ENCODE results near the gene ZNF132. TPM values are rescaled to one million over a fixed set of nuclear protein-coding genes. Genes with fewer than 3 reads are reported as not detected.
"Not testable (repeated sequence)": the region's sequence is repeated elsewhere in the genome, so short reads cannot be mapped to it uniquely, and the experiment has no call there.

ZNF132 gene
- total RNA-seq, 2 experiments from 2014 or later = 4.5 to 4.7 TPM

DNA sequence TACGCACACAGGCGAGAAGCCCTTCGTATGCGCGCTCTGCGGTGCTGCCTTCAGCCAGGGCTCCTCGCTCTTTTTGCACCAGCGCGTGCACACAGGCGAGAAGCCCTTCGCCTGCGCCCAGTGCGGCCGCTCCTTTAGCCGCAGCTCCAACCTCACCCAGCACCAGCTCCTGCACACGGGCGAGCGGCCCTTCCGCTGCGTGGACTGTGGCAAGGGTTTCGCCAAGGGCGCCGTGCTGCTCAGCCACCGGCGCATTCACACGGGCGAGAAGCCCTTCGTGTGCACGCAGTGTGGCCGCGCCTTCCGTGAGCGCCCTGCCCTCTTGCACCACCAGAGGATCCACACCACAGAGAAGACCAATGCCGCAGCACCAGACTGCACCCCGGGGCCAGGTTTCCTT, 16.2 kb upstream of the ZNF132 start:
- POLR2A ChIA-PET = no interaction called here
- peaks cover 15% of the 10 kb centered on the region for H3K4me1 Mint-ChIP-seq
- peaks cover 2% of the 10 kb centered on the region for H3K27me3 Mint-ChIP-seq
- CTCF ChIA-PET = no interaction called here
- peaks cover 34% of the 10 kb centered on the region for H3K36me3 Mint-ChIP-seq (ENCODE audit: low read depth)
- DNase-seq = no peak
- H3K27ac Mint-ChIP-seq = no peak overlapping the region
- H3K9me3 Mint-ChIP-seq = no peaks in the 10 kb centered on the region
- H3K4me3 Mint-ChIP-seq = no peak overlapping the region

DNA sequence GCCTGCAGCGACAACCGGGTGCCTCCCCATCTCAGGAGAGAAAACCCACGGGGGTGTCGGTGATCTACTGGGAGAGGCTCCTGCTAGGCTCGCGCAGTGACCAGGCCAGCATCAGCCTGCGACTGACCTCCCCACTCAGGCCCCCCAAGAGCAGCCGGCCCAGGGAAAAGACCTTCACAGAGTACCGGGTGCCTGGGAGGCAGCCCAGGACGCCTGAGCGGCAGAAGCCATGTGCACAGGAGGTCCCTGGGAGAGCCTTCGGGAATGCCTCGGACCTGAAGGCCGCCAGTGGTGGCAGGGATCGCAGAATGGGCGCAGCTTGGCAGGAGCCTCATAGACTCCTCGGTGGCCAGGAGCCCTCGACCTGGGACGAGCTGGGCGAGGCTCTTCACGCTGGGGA, 15.4 kb upstream of the ZNF132 start:
- peaks cover 4% of the 10 kb centered on the region for H3K27me3 Mint-ChIP-seq
- POLR2A ChIA-PET = no interaction called here
- peaks cover 34% of the 10 kb centered on the region for H3K36me3 Mint-ChIP-seq (ENCODE audit: low read depth)
- no peaks in the 10 kb centered on the region for H3K9me3 Mint-ChIP-seq
- no peak for DNase-seq
- peaks cover 21% of the 10 kb centered on the region for H3K4me1 Mint-ChIP-seq
- CTCF ChIA-PET = no interaction called here
- H3K4me3 Mint-ChIP-seq = no peak overlapping the region
- no peak overlapping the region for H3K27ac Mint-ChIP-seq

DNA sequence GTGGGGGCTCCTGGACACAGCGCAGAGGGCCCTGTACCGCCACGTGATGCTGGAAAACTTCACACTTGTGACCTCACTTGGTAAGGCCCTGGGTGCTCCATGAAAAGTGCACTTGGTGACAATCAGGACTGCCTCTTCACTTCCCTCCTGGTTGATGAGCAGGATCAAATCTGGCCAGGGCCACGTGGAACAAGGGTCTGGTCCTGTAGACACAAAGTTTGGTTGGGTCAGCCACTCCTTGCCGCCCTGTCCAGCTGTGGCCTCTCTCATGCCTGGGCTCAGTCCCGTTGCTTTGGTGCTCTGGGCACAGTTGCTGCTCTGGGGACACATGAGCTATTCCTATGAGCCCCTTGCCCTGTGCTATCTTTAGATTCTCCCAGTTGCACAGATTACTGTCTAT, 13.8 kb upstream of the ZNF132 start:
- Mint-ChIP-seq H3K27me3 (peaks cover 6% of the 10 kb centered on the region), H3K4me3 (peak overlapping the region; percentile 76), H3K9me3 (peaks cover 8% of the 10 kb centered on the region), H3K4me1 (peaks cover 21% of the 10 kb centered on the region), H3K36me3 (ENCODE audit: low read depth) (peaks cover 29% of the 10 kb centered on the region), H3K27ac (no peak overlapping the region)
- no peak for DNase-seq
- ChIA-PET POLR2A (no interaction called here), CTCF (no interaction called here)

DNA sequence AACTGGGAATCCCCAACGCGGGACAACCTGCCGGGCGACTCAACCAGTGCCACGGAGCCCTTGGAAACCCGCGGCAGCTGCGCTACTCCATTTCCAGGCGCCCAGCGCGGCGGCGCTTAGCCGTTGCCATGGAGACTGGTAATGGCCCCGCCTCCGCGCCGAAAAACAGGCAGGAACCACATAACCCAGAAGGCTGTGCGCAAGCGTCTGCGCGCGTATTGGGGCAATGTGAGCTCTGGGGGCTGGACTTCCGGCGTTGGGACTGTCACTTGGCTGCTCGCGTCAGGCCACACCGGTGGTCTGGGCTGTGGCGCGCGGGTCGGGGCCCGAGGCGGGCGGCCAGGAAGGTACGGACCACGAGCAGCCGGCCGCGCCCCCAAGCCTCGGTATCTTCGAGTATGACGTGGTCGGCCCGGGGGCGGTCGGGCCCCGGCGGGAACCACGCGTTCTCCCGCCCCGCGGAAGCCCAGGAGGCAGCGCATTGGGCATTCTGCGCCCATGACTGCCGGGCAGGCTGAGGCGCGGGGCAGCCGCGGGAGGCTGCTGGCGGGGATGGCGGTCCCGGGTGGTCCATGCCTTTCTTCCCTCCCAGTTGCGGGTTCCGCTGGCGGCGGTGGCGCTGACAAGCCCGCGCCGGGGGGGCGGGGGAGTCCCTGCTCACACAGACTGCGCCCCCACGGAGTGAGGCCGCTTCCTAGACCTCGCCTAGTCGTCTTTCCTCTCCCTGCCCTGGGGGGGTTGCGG, 11.6 kb upstream of the ZNF132 start, which contains the start of gene ZNF324B:
Gene ZNF324B, plus strand, starts transcription at position 265 of the 744 bp plus-strand sequence. CDS start 2,080 bp downstream, outside the sequence.
- peaks cover 21% of the 10 kb centered on the region for H3K4me1 Mint-ChIP-seq
- POLR2A ChIA-PET = interaction anchor here (0.8 to 2.1 kb wide), 8 partner anchors 8 to 68 kb away, joined by 3 to 9 read pairs (median 4); partner anchors contain the start of genes ZBTB45, ZNF132 and ZNF446
- CTCF ChIA-PET = interaction anchor here (1.2 to 1.6 kb wide), 3 partner anchors 63 to 123 kb away, joined by 4 to 6 read pairs (median 5); partner anchors contain the start of gene ZBTB45
- H3K27ac Mint-ChIP-seq = no peak within 1 kb of the TSS
- peak; percentile 96 for DNase-seq
- H3K9me3 Mint-ChIP-seq = peaks cover 14% of the 10 kb centered on the region
- H3K4me3 Mint-ChIP-seq = peak within 1 kb of the TSS; percentile 76
- H3K27me3 Mint-ChIP-seq = peaks cover 6% of the 10 kb centered on the region
- peaks cover 18% of the 10 kb centered on the region for H3K36me3 Mint-ChIP-seq (ENCODE audit: low read depth)

DNA sequence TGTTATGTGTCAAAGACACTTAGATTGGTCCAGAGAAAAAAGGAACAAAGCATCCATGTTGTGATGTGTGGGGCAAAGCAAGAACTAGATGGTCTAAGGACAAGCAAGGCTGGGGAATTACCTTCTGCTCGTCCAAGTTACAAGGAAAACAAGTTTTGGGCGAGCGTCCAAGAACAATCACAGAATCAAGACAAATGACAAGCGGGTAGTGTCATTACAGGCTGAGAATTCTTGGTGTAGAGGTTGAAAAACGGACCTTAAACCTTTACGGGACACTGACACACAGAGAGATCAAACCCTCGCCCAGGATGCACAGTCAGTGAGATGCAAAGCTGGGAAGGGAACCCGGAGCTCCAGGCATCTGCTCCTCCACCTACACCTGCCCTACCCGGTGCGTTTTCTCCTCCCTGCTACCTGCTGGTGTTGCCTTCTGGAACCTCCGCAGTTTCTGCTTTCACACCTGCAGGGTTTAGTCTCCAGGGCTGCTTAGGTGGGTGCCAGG, 11.0 kb upstream of the ZNF132 start:
- POLR2A ChIA-PET = interaction anchor here (0.8 to 2.1 kb wide), 7 partner anchors 9 to 68 kb away, joined by 3 to 9 read pairs (median 4); partner anchors contain the start of genes ZBTB45, ZNF132 and ZNF446
- CTCF ChIA-PET = interaction anchor here (1.2 to 1.6 kb wide), 3 partner anchors 63 to 124 kb away, joined by 4 to 6 read pairs (median 5); partner anchors contain the start of gene ZBTB45
- Mint-ChIP-seq H3K9me3 (peaks cover 14% of the 10 kb centered on the region), H3K4me3 (peak overlapping the region; percentile 76), H3K36me3 (ENCODE audit: low read depth) (peaks cover 12% of the 10 kb centered on the region), H3K27me3 (peaks cover 6% of the 10 kb centered on the region), H3K27ac (no peak overlapping the region), H3K4me1 (peaks cover 21% of the 10 kb centered on the region)
- no peak for DNase-seq

DNA sequence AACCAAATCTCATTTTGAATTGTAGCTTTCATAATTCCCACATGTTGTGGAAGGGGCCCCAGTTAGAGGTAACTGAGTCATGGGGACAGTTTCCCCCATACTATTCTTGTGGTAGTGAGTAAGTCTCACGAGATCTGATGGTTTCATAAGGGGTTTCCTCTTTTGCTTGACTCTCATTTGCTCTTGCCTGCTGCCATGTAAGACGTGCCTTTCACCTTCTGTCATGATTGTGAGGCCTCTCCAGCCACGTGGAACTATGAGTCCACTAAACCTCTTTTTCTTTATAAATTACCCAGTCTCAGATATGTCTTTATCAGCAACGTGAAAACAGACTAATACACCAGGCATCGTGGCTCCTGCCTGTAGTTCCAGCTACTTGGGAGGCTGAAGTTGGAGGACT, 10.0 kb upstream of the ZNF132 start:
- Mint-ChIP-seq H3K9me3 (peaks cover 14% of the 10 kb centered on the region), H3K4me1 (peaks cover 21% of the 10 kb centered on the region), H3K36me3 (ENCODE audit: low read depth) (peaks cover 12% of the 10 kb centered on the region)
- DNase-seq, H3K27me3 Mint-ChIP-seq, CTCF ChIA-PET, POLR2A ChIA-PET, H3K4me3 Mint-ChIP-seq, H3K27ac Mint-ChIP-seq: not testable (repeated sequence)

DNA sequence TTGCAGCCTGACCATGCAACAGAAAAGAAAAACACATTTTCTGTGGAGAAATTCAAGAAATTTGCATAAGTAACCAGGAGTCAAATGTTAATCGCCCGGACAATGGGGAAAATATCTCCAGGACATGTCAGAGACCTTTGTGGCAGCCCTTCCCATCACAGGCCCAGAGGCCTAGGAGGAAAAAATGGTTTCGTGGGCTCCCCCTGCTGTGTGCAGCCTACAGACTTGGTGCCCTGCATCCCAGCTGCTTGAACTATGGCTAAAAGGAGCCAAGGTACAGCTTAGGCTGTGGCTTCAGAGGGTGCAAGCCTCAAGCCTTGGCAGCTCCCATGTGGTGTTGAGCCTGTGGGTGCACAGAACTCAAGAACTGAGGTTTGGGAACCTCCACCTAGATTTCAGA, 8.9 kb upstream of the ZNF132 start:
- H3K27me3 Mint-ChIP-seq; H3K36me3 Mint-ChIP-seq (ENCODE audit: low read depth); H3K4me3 Mint-ChIP-seq; DNase-seq; CTCF ChIA-PET; H3K27ac Mint-ChIP-seq; POLR2A ChIA-PET: not testable (repeated sequence)
- Mint-ChIP-seq H3K9me3 (peaks cover 17% of the 10 kb centered on the region), H3K4me1 (peaks cover 21% of the 10 kb centered on the region)

DNA sequence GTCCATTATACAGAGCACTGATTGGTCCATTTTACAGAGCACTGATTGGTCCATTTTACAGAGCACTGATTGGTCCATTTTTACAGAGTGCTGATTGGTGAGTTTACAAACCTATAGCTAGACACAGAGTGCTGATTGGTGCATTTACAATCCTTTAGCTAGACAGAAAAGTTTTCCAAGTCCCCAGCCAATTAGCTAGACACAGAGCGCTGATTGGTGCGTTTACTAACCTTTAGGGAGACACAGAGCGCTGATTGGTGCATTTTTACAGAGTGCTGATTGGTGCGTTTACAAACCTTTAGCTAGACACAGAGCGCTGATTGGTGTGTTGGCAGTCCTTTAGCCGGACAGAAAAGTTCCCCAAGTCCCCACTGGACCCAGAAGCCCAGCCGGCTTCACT, 3.0 kb upstream of the ZNF132 start:
- POLR2A ChIA-PET = interaction anchor here (1.1 kb wide), 1 partner anchor 86 kb away, joined by 3 read pairs; no protein-coding TSS in a partner anchor
- CTCF ChIA-PET = interaction anchor here (1.4 kb wide), 1 partner anchor 71 kb away, joined by 3 read pairs; no protein-coding TSS in a partner anchor
- not testable (repeated sequence) for H3K27me3 Mint-ChIP-seq

DNA sequence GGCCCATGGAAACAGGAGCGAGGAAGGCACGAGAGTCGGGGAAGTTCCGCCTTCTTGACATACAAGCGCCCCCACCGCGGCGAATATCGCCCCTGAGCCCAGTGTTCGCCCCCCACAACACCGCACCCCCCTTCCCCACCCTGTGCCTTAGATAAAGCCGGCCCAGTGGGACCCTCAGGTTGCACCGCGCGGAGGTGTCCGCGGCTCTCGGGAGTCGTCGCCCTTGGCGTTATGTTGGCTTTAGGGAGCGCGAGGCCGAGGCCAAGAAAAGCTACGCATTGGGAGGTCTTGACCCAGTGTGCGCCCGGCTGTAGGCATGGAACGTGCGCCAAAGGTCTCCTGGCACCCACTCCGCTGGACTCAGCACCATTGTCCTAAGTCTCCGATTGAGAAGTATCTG, 603 bp upstream of the ZNF132 start:
- Mint-ChIP-seq H3K36me3 (ENCODE audit: low read depth) (peaks cover 53% of the 10 kb centered on the region), H3K9me3 (peaks cover 52% of the 10 kb centered on the region), H3K4me1 (peaks cover 36% of the 10 kb centered on the region), H3K27ac (peak overlapping the region; percentile 87), H3K4me3 (peak overlapping the region; percentile 94), H3K27me3 (peaks cover 2% of the 10 kb centered on the region)
- DNase-seq = no peak
- ChIA-PET CTCF (interaction anchor here (0.9 to 1.0 kb wide), 2 partner anchors 74 to 79 kb away, joined by 3 to 4 read pairs; partner anchors contain the start of gene ZBTB45), POLR2A (interaction anchor here (1.0 kb wide), 3 partner anchors 11 to 212 kb away, joined by 3 to 7 read pairs (median 4); partner anchors contain the start of genes ZNF324B, ZNF544 and ZNF584)

More for the DNA sequence above, 3.0 kb upstream of the ZNF132 start:
- not testable (repeated sequence) for DNase-seq, H3K27ac Mint-ChIP-seq, H3K4me3 Mint-ChIP-seq
- peaks cover 35% of the 10 kb centered on the region for H3K9me3 Mint-ChIP-seq
- peaks cover 30% of the 10 kb centered on the region for H3K4me1 Mint-ChIP-seq
- peaks cover 32% of the 10 kb centered on the region for H3K36me3 Mint-ChIP-seq (ENCODE audit: low read depth)

DNA sequence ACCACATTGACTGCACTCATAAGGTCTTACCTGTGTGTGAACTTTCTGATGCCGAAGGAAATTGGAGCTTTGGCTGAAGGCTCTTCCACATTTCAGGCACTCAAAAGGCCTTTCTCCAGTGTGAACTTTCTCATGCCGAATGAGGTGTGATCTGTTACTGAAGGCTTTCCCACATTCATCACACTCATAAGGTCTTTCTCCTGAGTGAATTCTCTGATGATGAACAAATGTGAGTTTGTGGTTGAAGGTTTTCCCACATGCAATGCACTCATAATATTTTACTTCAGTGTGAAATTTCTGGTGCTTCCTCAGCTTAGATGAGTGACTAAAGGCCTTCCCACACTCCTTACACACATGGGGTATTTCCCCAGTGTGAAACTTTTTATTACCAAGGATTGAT, 5.7 kb downstream of the ZNF132 start:
- no peak overlapping the region for H3K4me3 Mint-ChIP-seq
- peaks cover 90% of the 10 kb centered on the region for H3K36me3 Mint-ChIP-seq (ENCODE audit: low read depth)
- H3K27me3 Mint-ChIP-seq = no peaks in the 10 kb centered on the region
- DNase-seq = no peak
- peaks cover 13% of the 10 kb centered on the region for H3K4me1 Mint-ChIP-seq
- H3K9me3 Mint-ChIP-seq = peaks cover 82% of the 10 kb centered on the region
- H3K27ac Mint-ChIP-seq = no peak overlapping the region
- POLR2A ChIA-PET = no interaction called here
- CTCF ChIA-PET = no interaction called here

DNA sequence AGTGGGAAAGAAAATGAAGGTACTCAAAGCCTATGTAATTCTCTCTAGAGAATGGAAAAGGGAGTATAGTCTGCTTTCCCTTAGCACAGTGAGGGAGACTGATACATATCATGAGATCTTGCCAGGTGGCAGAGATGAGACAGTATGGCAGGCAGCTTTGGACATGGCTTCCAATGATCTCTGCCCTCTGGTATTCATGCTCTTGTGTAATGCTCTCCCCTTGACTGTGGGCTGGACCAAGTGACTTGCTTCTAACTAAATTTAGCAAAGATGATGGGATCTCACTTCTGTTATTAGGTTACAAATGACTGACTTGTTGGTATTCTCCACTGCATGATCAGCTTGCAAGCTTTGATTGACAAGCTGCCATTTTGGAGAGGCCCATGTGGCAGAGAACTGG, 10.2 kb downstream of the ZNF132 start:
- Mint-ChIP-seq H3K27ac (no peak overlapping the region), H3K9me3 (peaks cover 74% of the 10 kb centered on the region), H3K4me1 (no peaks in the 10 kb centered on the region), H3K4me3 (no peak overlapping the region), H3K27me3 (no peaks in the 10 kb centered on the region), H3K36me3 (ENCODE audit: low read depth) (peaks cover 60% of the 10 kb centered on the region)
- CTCF ChIA-PET = no interaction called here
- POLR2A ChIA-PET = no interaction called here
- DNase-seq = no peak

DNA sequence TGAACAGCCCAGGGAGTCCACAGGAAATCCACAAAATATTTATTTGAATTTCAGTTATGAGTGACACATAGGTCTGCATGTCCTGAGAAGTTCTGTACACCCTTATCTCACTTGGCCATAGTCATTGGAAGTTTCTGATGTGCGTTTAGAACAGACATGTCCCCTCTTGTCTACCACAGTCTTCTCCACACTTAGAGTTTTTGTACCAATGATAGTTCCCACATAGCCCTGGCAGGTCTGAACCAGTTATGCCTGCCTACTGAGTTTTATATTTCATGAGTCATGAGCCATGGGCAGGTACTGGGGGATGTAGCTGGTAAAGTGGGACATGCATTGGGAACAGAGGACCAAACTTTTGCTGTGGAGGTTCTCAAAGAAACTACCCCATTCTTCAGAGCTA, 11.3 kb downstream of the ZNF132 start:
- peaks cover 67% of the 10 kb centered on the region for H3K9me3 Mint-ChIP-seq

DNA sequence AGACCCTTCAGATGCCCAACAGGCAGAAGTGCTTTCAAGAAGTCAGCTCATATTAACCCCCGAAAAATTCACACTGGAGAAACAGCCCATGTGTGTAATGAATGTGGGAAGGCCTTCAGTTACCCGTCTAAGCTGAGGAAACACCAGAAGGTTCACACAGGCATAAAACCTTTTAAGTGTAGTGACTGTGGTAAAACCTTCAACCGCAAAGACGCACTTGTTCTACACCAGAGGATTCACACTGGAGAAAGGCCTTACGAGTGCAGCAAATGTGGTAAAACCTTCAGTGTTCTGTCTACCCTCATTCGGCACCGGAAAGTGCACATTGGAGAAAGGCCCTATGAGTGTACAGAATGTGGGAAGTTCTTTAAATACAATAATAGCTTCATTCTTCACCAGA, 22.9 kb downstream of the ZNF132 start:
- H3K9me3 Mint-ChIP-seq = peaks cover 10% of the 10 kb centered on the region
- no peaks in the 10 kb centered on the region for H3K27me3 Mint-ChIP-seq
- no peak for DNase-seq
- H3K4me3 Mint-ChIP-seq = no peak overlapping the region
- ChIA-PET POLR2A (no interaction called here), CTCF (no interaction called here)
- H3K27ac Mint-ChIP-seq = no peak overlapping the region
- peaks cover 56% of the 10 kb centered on the region for H3K36me3 Mint-ChIP-seq (ENCODE audit: low read depth)
- no peaks in the 10 kb centered on the region for H3K4me1 Mint-ChIP-seq

More for the DNA sequence above, 11.3 kb downstream of the ZNF132 start:
- Mint-ChIP-seq H3K27ac (no peak overlapping the region), H3K36me3 (ENCODE audit: low read depth) (peaks cover 49% of the 10 kb centered on the region), H3K27me3 (no peaks in the 10 kb centered on the region), H3K4me1 (no peaks in the 10 kb centered on the region), H3K4me3 (no peak overlapping the region)
- ChIA-PET CTCF (no interaction called here), POLR2A (no interaction called here)
- DNase-seq = no peak
